K562 (cell line): Measurements from ENCODE around the gene HSD11B2. TPM values are rescaled to one million over a fixed set of nuclear protein-coding genes. Genes with fewer than 3 reads are reported as not detected.

Source experiments
- ATAC-seq: fragments of 200-7000 bp; cut with Tn5 transposase; 3 replicates; pipeline ENCODE4 v1.9.1; 2020; ENCODE audit warnings: moderate library complexity
- BruUV-seq: library from RNA; stranded (reverse); fragments of 400-500 nt; replicated peaks from 2 replicates; lab custom pipeline; 2021; lab: Mats Ljungman, UMichigan
- CTCF ChIA-PET: fragments of 300-600 bp; formaldehyde crosslinking; extraction: SDS; loops from one replicate; lab custom pipeline; 2021; ENCODE audit warnings: low intra/inter-chr PET ratio; lab: Yijun Ruan, JAX
- POLR2A ChIA-PET: fragments of 300-600, 350-650 bp; sonication (Branson Sonifier 250); formaldehyde crosslinking; extraction: SDS; loops from one replicate; lab custom pipeline; 2021; ENCODE audit warnings: antibody characterized with exemption, inconsistent platforms; lab: Yijun Ruan, JAX
- DNase-seq, 4 experiments: peaks; one replicate each; pipeline versions ENCODE4 v3.0.0 to v3.0.0-alpha.2; 2011 to 2018; ENCODE audit warnings: low spot score in 3 of 4, mixed read lengths in 3 of 4; ENCODE audit errors: extremely low read depth in 1 of 4
- FAIRE-seq: peaks from 2 replicates; lab custom pipeline; 2011; peaks lifted over from hg19 to GRCh38; lab: Jason Lieb, UNC
- H2AFZ ChIP-seq: 2 replicates; pipeline ENCODE4 v1.6.0; 2011; ENCODE audit warnings: low read depth, low read length, control low read depth, inconsistent platforms
- H3K27ac ChIP-seq: fragments of 200-600 bp; 3 replicates; pipeline ENCODE4 v1.8.0; 2011; ENCODE audit warnings: low read depth, mild to moderate bottlenecking, control low read depth, inconsistent platforms, low read length, moderate library complexity, mixed read lengths; ENCODE audit errors: extremely low read depth
- H3K27me3 ChIP-seq, 2 experiments: fragments of 300-600 bp in 1 of 2; 2 replicates in 1 of 2; 3 replicates in 1 of 2; pipeline versions ENCODE4 v1.6.0 to v1.8.0; 2011; ENCODE audit warnings: inconsistent platforms in 2 of 2, low read length in 2 of 2, mild to moderate bottlenecking in 1 of 2, mixed read lengths in 1 of 2, moderate library complexity in 1 of 2; ENCODE audit not compliant: control insufficient read depth in 2 of 2, insufficient read depth in 2 of 2
- H3K36me3 ChIP-seq: fragments of 300-600 bp; 3 replicates; pipeline ENCODE4 v1.8.0; 2011; ENCODE audit warnings: mild to moderate bottlenecking, low read length, inconsistent platforms; ENCODE audit not compliant: control insufficient read depth, insufficient read depth
- H3K4me1 ChIP-seq, 2 experiments: fragments of 200-600 bp in 1 of 2; replicated peaks in 1 of 2; 2 replicates in 1 of 2; 3 replicates in 1 of 2; pipeline versions ENCODE4 v1.5.1 to v1.8.0; 2011; ENCODE audit warnings: inconsistent platforms in 2 of 2, low read length in 2 of 2, mild to moderate bottlenecking in 1 of 2, mixed read lengths in 1 of 2, moderate library complexity in 1 of 2; ENCODE audit not compliant: control insufficient read depth in 2 of 2, insufficient read depth in 2 of 2
- H3K4me2 ChIP-seq: 2 replicates; pipeline ENCODE4 v1.6.1; 2011; ENCODE audit warnings: low read length, control low read depth, inconsistent platforms, mixed read lengths; ENCODE audit not compliant: insufficient read depth
- H3K4me3 ChIP-seq: fragments of 200-600 bp; sonication (generic), shearing (Covaris generic); 2 replicates; pipeline ENCODE4 v1.5.1; 2016; ENCODE audit warnings: control low read depth, inconsistent platforms
- H3K79me2 ChIP-seq: fragments of 200-600 bp; 3 replicates; pipeline ENCODE4 v1.8.0; 2011; ENCODE audit warnings: low read length, inconsistent platforms; ENCODE audit not compliant: control insufficient read depth, insufficient read depth
- H3K9ac ChIP-seq, 2 experiments: 2 replicates each; pipeline versions ENCODE4 v1.6.0 to v1.6.1; 2011; ENCODE audit warnings: low read depth in 2 of 2, low read length in 2 of 2, control low read depth in 1 of 2, inconsistent platforms in 1 of 2, mild to moderate bottlenecking in 1 of 2, mixed read lengths in 1 of 2; ENCODE audit not compliant: insufficient read depth in 1 of 2
- H3K9me1 ChIP-seq: one replicate; pipeline ENCODE4 v1.6.0; 2011; ENCODE audit warnings: inconsistent platforms, mild to moderate bottlenecking, low read length, moderate library complexity; ENCODE audit not compliant: control insufficient read depth, insufficient read depth
- H3K9me3 ChIP-seq: replicated peaks from 2 replicates; pipeline ENCODE4 v1.5.1; 2011; ENCODE audit warnings: low read depth, low read length, inconsistent platforms; ENCODE audit not compliant: control insufficient read depth, insufficient read depth
- H4K20me1 ChIP-seq: replicated peaks from 2 replicates; pipeline ENCODE4 v1.6.1; 2011; ENCODE audit warnings: low read length, inconsistent platforms, mixed read lengths; ENCODE audit not compliant: control insufficient read depth, insufficient read depth
- BCOR ChIP-seq: fragments of 450-650 bp; IDR thresholded peaks from 2 replicates; pipeline ENCODE4 v1.6.1; 2016
- BRD4 ChIP-seq: fragments of 200-600 bp; sonication (generic); IDR thresholded peaks from 2 replicates; pipeline ENCODE4 v1.6.1; 2017; ENCODE audit warnings: inconsistent platforms
- CCAR2 ChIP-seq: fragments of 200-400 bp; formaldehyde crosslinking; IDR thresholded peaks from 2 replicates; pipeline ENCODE4 v1.6.1; 2017; ENCODE audit warnings: mild to moderate bottlenecking, low read depth, low read length
- DMBX1 ChIP-seq: fragments of 250-450 bp; sonication (Bioruptor Pico); IDR thresholded peaks from 2 replicates; pipeline ENCODE4 v1.8.0; 2022; ENCODE audit warnings: inconsistent platforms, mild to moderate bottlenecking, moderate library complexity, borderline replicate concordance
- ELF2 ChIP-seq: fragments of 250-450 bp; sonication (Bioruptor Pico); IDR thresholded peaks from 2 replicates; pipeline ENCODE4 v1.5.0; 2021; ENCODE audit warnings: mild to moderate bottlenecking
- EP400 ChIP-seq: fragments of 450-650 bp; IDR thresholded peaks from 2 replicates; pipeline ENCODE4 v1.6.1; 2017; ENCODE audit warnings: antibody characterized with exemption, mild to moderate bottlenecking, moderate library complexity
- ETV1 ChIP-seq: fragments of 450-650 bp; conservative IDR thresholded peaks from 2 replicates; pipeline ENCODE4 v1.6.1; 2016; ENCODE audit warnings: missing genetic modification characterization, control low read depth, low read depth, missing compliant biosample characterization
- ETV5 ChIP-seq: sonication (generic); formaldehyde crosslinking; IDR thresholded peaks from 2 replicates; pipeline ENCODE4 v1.4.0; 2020; ENCODE audit warnings: low read depth, mild to moderate bottlenecking, missing genetic modification reagents
- GTF2B ChIP-seq: IDR thresholded peaks from 2 replicates; pipeline ENCODE4 v1.6.1; 2011; ENCODE audit not compliant: insufficient read length; ENCODE audit errors: extremely low read depth
- GTF2F1 ChIP-seq: IDR thresholded peaks from 2 replicates; pipeline ENCODE4 v1.6.1; 2011; ENCODE audit warnings: low read depth, low read length, improper control_type of control experiment
- ILF3 ChIP-seq: fragments of 450-650 bp; IDR thresholded peaks from 2 replicates; pipeline ENCODE4 v1.6.1; 2018; ENCODE audit warnings: antibody characterized with exemption, mild to moderate bottlenecking, moderate library complexity, borderline replicate concordance
- JUNB ChIP-seq: fragments of 450-650 bp; formaldehyde crosslinking; conservative IDR thresholded peaks from 2 replicates; pipeline ENCODE4 v1.4.0; 2020; ENCODE audit warnings: mild to moderate bottlenecking
- KAT8 ChIP-seq: fragments of 450-650 bp; IDR thresholded peaks from 2 replicates; pipeline ENCODE4 v1.6.1; 2016; ENCODE audit warnings: low read depth, mild to moderate bottlenecking
- POLR2AphosphoS5 ChIP-seq: IDR thresholded peaks from 2 replicates; pipeline ENCODE4 v1.6.1; 2011; ENCODE audit warnings: mild to moderate bottlenecking, low read depth, low read length, moderate library complexity; ENCODE audit not compliant: control insufficient read depth, insufficient read depth
- RB1 ChIP-seq: fragments of 450-650 bp; IDR thresholded peaks from 2 replicates; pipeline ENCODE4 v1.6.1; 2017; ENCODE audit warnings: low read depth, mild to moderate bottlenecking
- RBM17 ChIP-seq: fragments of 200-400 bp; formaldehyde crosslinking; IDR thresholded peaks from 2 replicates; pipeline ENCODE4 v1.6.1; 2017; ENCODE audit warnings: low read depth, mild to moderate bottlenecking, low read length, borderline replicate concordance
- SMC3 ChIP-seq: conservative IDR thresholded peaks from 2 replicates; pipeline ENCODE4 v1.6.1; 2011; ENCODE audit warnings: low read depth, low read length, improper control_type of control experiment; ENCODE audit not compliant: insufficient read depth
- SNIP1 ChIP-seq: fragments of 450-650 bp; IDR thresholded peaks from 2 replicates; pipeline ENCODE4 v1.7.1; 2017; ENCODE audit warnings: low read depth, mild to moderate bottlenecking
- SRSF7 ChIP-seq: fragments of 200-400 bp; formaldehyde crosslinking; optimal IDR thresholded peaks from 2 replicates; pipeline ENCODE3; 2017; ENCODE audit warnings: mild to moderate bottlenecking, low read depth, low read length
- STAG1 ChIP-seq: sonication (generic); formaldehyde crosslinking; IDR thresholded peaks from 2 replicates; pipeline ENCODE4 v1.5.0; 2020; ENCODE audit warnings: missing genetic modification reagents, borderline replicate concordance
- THRAP3 ChIP-seq: fragments of 450-650 bp; IDR thresholded peaks from 2 replicates; pipeline ENCODE4 v1.6.1; 2016; ENCODE audit warnings: mild to moderate bottlenecking, inconsistent platforms, borderline replicate concordance
- ZFP1 ChIP-seq: fragments of 450-650 bp; formaldehyde crosslinking; IDR thresholded peaks from 2 replicates; pipeline ENCODE4 v1.4.0; 2020; ENCODE audit warnings: mild to moderate bottlenecking, mixed read lengths
- ZNF445 ChIP-seq: fragments of 250-450 bp; sonication (Bioruptor Pico); IDR thresholded peaks from 2 replicates; pipeline ENCODE4 v1.4.0; 2020; ENCODE audit warnings: low read depth, mild to moderate bottlenecking, moderate library complexity
- WGBS: fragments of 100-300 bp; shearing (Covaris generic); methylation state at CpG from one replicate; pipeline ENCODE4 v1.1.6; 2016; ENCODE audit warnings: low coverage, mixed read lengths; ENCODE audit not compliant: insufficient coverage; ENCODE audit errors: missing lambda C conversion rate; 5-methylcytosine and 5-hydroxymethylcytosine counted together
- in situ Hi-C: fragments of 300-500 bp; cut with MboI; formaldehyde crosslinking; loops from 4 replicates; pipeline ENCODE4 v1.15.0; 2018; ENCODE audit warnings: inconsistent platforms, mixed read lengths
- intact Hi-C: fragments of 100-400 bp; cut with micrococcal nuclease; formaldehyde crosslinking; loops from 2 replicates; pipeline ENCODE4 v1.14.2; 2022
- polyA plus RNA-seq, 8 experiments: library from polyadenylated mRNA; depleted of rRNA in 4 of 8; stranded (reverse) in 5 of 8; unstranded in 3 of 8; fragments of >200 nt; fragmentation: Nextera tagmentation in 2 of 8; fragmentation: Illumina TruSeq in 1 of 8; extraction: Ambion mirVana in 2 of 8; extraction: Trizol in 1 of 8; gene quantifications; 2 replicates each; pipeline versions ENCODE4 v1.2.1 to v1.2.3, GENCODE V29; 2011 to 2014; ENCODE audit warnings: inconsistent platforms in 1 of 8, missing spikeins in 1 of 8
- total RNA-seq, 7 experiments: library from RNA; depleted of rRNA in 6 of 7; stranded (reverse); fragments of >200 nt in 6 of 7; fragmentation: Illumina TruSeq in 2 of 7; extraction: Trizol in 2 of 7; gene quantifications; 2 replicates each; pipeline versions ENCODE4 v1.2.1 to v1.2.3, GENCODE V29; 2011 to 2021; ENCODE audit warnings: low replicate concordance in 1 of 7
- TF ChIP-seq, protein P1 (sequence below): sonication (generic); formaldehyde crosslinking; IDR thresholded peaks from 2 replicates; pipeline ENCODE4 v1.8.0; 2022; ENCODE audit warnings: missing genetic modification reagents, mild to moderate bottlenecking, moderate library complexity, borderline replicate concordance

HSD11B2 gene
- total and polyA plus RNA-seq, 9 of the 15 experiments (the other 6 are each of a cell fraction or from before 2014, with no cell fraction given), result 0.08 to 2.0 (median 0.79) TPM

DNA sequence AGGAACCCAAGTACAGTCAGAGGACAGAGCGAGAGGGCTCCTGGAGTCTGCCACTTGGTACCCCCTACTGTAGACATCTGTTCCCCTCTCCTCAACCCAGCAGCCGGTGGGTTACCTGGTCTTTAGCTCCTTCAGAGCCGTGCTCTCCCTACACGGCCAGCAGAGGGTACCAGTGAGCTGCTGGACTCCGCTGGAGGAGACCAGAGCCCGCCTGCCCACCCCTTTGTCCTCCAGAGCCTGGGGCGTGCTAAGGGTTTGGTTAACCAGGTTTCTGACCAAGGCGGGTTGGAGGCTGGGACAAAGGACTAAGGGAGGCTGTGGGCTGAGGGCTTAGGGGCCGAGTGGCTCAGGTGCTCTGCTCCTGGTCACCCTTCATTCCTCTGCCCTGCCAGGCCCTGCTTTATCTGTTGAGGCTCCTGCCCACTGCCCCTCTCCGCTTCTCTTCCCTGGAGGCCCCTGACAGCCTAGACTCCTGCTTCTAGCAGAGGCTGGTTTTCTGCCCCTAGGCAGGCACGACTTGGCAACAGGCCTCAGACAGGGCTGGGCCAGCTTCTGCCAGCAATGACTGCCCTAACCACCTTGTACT lies 2.7 kb upstream of the HSD11B2 start:
- ATAC-seq (peak; percentile 90), DNase-seq (peak; percentile 80 to 86 (median 82)), FAIRE-seq (peak; percentile 89)
- no peak overlapping the region for H3K4me3 ChIP-seq
- intact Hi-C loops, result loop anchor here (2.0 to 10.0 kb wide), 3 partner anchors 19 to 87 kb away; no protein-coding TSS in a partner anchor
- H3K9ac ChIP-seq, result peak overlapping the region in 1 of 2 experiments; percentile 23; a peak in 1 of 4 replicates
- H3K79me2 ChIP-seq, result no peaks in the 10 kb centered on the region
- in situ Hi-C loops, result no loop called here
- H3K36me3 ChIP-seq, result no peaks in the 10 kb centered on the region
- peaks cover 13% of the 10 kb centered on the region; the same call in 1 of the 2 replicates for H4K20me1 ChIP-seq
- POLR2A ChIA-PET, result interaction anchor here (0.7 to 3.0 kb wide), 4 partner anchors 10 to 469 kb away, joined by 3 to 12 read pairs (median 3); no protein-coding TSS in a partner anchor
- WGBS, result 6% methylated on average over 11 of the region's 11 CpGs
- H2AFZ ChIP-seq, result no peak overlapping the region
- BruUV-seq, result no TSS peak
- H3K27me3 ChIP-seq, result peaks cover 0 to 11% of the 10 kb centered on the region in 2 experiments; a peak in 1 of 5 replicates
- H3K9me1 ChIP-seq, result peaks cover under 1% of the 10 kb centered on the region
- H3K9me3 ChIP-seq, result no peaks in the 10 kb centered on the region
- H3K27ac ChIP-seq, result no peak overlapping the region
- H3K4me2 ChIP-seq, result no peak overlapping the region
- peaks cover 8 to 25% of the 10 kb centered on the region in 2 experiments; a peak in 4 of 5 replicates for H3K4me1 ChIP-seq
- CTCF ChIA-PET, result interaction anchor here (0.8 kb wide), 1 partner anchor 38 kb away, joined by 4 read pairs; no protein-coding TSS in a partner anchor
- TF ChIP-seq EP400 (no peak), GTF2F1 (no peak), DMBX1 (CRISPR knock-in tag) (no peak), SRSF7 (no peak), STAG1 (CRISPR knock-in tag) (peak; percentile 33; the same call in 1 of the 2 replicates), ZNF445 (CRISPR knock-in tag) (no peak), ILF3 (no peak), ELF2 (CRISPR knock-in tag) (no peak), RB1 (peak; percentile 58; the same call in 1 of the 2 replicates), CCAR2 (no peak), BRD4 (no peak), POLR2AphosphoS5 (no peak), GTF2B (no peak), SMC3 (peak; percentile 94), THRAP3 (no peak), ETV5 (no peak), RBM17 (no peak), KAT8 (no peak), ZFP1 (no peak), JUNB (CRISPR knock-in tag) (no peak), SNIP1 (no peak), ETV1 (tag) (no peak), BCOR (no peak)
- TF ChIP-seq, protein P1, sequence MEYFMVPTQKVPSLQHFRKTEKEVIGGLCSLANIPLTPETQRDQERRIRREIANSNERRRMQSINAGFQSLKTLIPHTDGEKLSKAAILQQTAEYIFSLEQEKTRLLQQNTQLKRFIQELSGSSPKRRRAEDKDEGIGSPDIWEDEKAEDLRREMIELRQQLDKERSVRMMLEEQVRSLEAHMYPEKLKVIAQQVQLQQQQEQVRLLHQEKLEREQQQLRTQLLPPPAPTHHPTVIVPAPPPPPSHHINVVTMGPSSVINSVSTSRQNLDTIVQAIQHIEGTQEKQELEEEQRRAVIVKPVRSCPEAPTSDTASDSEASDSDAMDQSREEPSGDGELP (CRISPR knock-in tag), result no peak
